Activated CD8-positive, alpha-beta T cell treated with anti-CD3 and anti-CD28 coated beads, Interleukin-2, amount 10 ng/mL, durations not matched to agents 7 days and 5 days (primary cell): ENCODE measurements around the gene C16orf95. TPM values are rescaled to one million over a fixed set of nuclear protein-coding genes. Genes with fewer than 3 reads are reported as not detected.
"Not testable (repeated sequence)": the region's sequence is repeated elsewhere in the genome, so short reads cannot be mapped to it uniquely, and the experiment has no call there.

ENCODE experiments used
- ATAC-seq: fragments of 150-1000 bp; cut with Tn5 transposase; one replicate; pipeline ENCODE4 v1.10.0; 2021; ENCODE audit warnings: moderate library complexity
- CTCF ChIA-PET: fragments of 350-600 bp; sonication (Branson Sonifier 250); formaldehyde crosslinking; loops from one replicate; lab custom pipeline; 2021; ENCODE audit warnings: antibody characterized with exemption; lab: Charles Lee
- POLR2A ChIA-PET: fragments of 350-600 bp; sonication (Branson Sonifier 250); formaldehyde crosslinking; loops from one replicate; lab custom pipeline; 2021; ENCODE audit warnings: antibody characterized with exemption; lab: Charles Lee
- DNase-seq: peaks from one replicate; pipeline ENCODE4 v3.0.0-alpha.2; 2020
- H3K27ac Mint-ChIP-seq: one replicate; pipeline ENCODE4 v1.8.0; 2021; ENCODE audit warnings: mild to moderate bottlenecking, mixed read lengths
- H3K27me3 Mint-ChIP-seq: one replicate; pipeline ENCODE4 v1.8.0; 2021; ENCODE audit warnings: low read depth, mixed read lengths
- H3K36me3 Mint-ChIP-seq: one replicate; pipeline ENCODE4 v1.8.0; 2021; ENCODE audit warnings: low read depth, mixed read lengths
- H3K4me1 Mint-ChIP-seq: one replicate; pipeline ENCODE4 v1.8.0; 2021; ENCODE audit warnings: low read depth, mixed read lengths
- H3K4me3 Mint-ChIP-seq: one replicate; pipeline ENCODE4 v1.8.0; 2021; ENCODE audit warnings: mild to moderate bottlenecking, mixed read lengths
- H3K9me3 Mint-ChIP-seq: one replicate; pipeline ENCODE4 v1.8.0; 2022; ENCODE audit warnings: mixed read lengths; ENCODE audit not compliant: insufficient read depth
- total RNA-seq, 2 experiments: library from RNA; stranded (reverse); gene quantifications; one replicate each; pipeline ENCODE4 v1.2.3, GENCODE V29; 2021

Gene C16orf95
- total RNA-seq, 2 experiments from 2014 or later, result 7.2 to 9.4 TPM

DNA sequence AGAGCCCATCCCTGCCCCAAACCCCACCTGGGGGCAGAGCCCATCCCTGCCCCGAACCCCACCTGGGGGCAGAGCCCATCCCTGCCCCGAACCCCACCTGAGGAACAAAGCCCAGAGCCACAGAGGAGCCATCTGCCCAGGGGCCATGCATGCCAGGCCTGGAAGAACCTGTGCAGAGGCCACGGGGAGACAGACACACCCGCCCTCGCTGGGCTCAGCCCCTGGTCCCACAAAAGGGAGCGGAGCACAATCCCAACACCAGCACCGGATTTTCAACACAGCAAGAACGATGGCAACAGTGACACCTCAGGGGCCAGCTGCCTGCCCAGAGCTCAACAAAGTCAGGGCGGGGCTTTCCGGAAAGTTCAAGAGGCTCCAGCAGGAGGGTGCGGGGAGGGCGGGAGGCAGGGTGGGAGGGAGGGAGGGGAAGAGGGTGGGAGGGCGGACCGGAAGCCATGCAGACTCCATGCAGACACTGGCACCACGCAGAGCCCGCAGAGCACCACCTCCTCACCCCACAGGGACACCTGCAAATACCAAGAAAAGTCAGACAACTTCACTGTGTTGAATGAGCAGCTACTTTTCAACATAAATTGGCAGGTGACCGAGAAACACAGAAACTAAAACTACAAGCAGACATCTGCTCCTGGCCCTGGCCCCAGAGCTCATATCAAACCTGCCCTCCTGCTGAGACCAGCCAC lies 27.9 kb upstream of the C16orf95 start:
- Mint-ChIP-seq H3K4me3 (peak overlapping the region; percentile 62), H3K36me3 (peaks cover 31% of the 10 kb centered on the region), H3K4me1 (peaks cover 23% of the 10 kb centered on the region), H3K9me3 (no peaks in the 10 kb centered on the region), H3K27ac (peak overlapping the region; percentile 96), H3K27me3 (no peaks in the 10 kb centered on the region)
- peak; percentile 81 for ATAC-seq
- ChIA-PET CTCF (interaction anchor here (0.9 to 1.2 kb wide), 2 partner anchors 14 to 49 kb away, joined by 3 read pairs; no protein-coding TSS in a partner anchor), POLR2A (interaction anchor here (0.8 kb wide), 2 partner anchors 13 to 38 kb away, joined by 6 to 7 read pairs; partner anchors contain the start of gene FBXO31)
- DNase-seq, result peak; percentile 76

DNA sequence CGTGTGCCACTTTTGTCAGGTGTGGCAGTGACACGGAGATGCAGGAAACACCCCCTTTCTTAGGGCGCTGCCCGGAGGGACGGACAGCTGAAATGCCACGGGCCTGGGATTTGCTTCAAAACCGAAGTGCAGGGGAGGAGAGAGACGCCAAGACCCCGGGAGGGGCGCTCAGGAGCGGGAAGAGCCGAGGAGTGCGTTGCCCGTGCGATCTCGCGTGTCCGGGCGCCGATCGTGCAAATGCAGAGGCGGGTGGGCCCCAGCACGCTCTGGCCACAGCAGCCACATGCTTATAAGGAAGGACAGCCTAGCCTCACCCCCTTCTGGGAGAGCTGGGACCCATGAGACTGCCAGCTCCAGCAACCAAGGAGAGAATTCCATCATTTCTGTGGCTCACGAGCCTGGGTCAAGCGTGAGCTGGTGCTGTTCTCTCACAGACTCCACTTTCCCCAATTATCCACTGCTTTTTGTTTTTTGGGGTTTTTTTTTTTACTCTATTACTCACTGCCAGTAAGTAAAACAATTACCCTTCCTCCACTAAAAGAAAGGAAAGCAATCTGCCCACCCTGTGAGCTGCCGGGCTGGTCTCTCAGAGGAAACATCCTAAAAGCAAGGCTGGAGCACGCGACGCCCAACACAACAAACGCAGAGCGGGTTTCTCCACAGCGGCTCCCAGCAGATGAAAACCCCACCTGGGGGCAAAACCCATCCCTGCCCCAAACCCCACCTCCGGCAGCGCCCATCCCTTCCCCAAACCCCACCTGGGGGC lies 27.2 kb upstream of the C16orf95 start:
- H3K27me3 Mint-ChIP-seq, result no peaks in the 10 kb centered on the region
- H3K9me3 Mint-ChIP-seq, result no peaks in the 10 kb centered on the region
- H3K36me3 Mint-ChIP-seq, result peaks cover 35% of the 10 kb centered on the region
- POLR2A ChIA-PET, result interaction anchor here (0.8 kb wide), 1 partner anchor 14 kb away, joined by 7 read pairs; no protein-coding TSS in a partner anchor
- H3K4me3 Mint-ChIP-seq, result peak overlapping the region; percentile 49
- H3K4me1 Mint-ChIP-seq, result peaks cover 23% of the 10 kb centered on the region
- DNase-seq, result no peak
- ATAC-seq, result peak; percentile 12
- peak overlapping the region; percentile 66 for H3K27ac Mint-ChIP-seq
- CTCF ChIA-PET, result interaction anchor here (1.1 to 1.2 kb wide), 2 partner anchors 44 to 50 kb away, joined by 3 read pairs; no protein-coding TSS in a partner anchor

DNA sequence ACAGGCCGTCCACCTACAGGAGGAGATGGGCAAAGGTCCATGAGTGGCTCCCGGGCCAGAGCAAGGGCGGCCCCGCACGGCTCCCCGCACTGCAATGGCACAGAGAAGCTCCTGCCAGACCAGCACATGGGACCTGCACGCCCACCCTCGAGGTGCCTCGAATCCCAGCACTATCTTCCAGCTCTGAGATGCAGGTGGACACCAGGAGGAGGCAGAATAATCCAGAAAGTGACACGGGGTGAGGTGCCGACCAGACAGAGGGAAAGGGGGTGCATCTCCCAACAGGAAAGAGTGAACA lies 26.5 kb upstream of the C16orf95 start:
- no peaks in the 10 kb centered on the region for H3K27me3 Mint-ChIP-seq
- ChIA-PET POLR2A (no interaction called here), CTCF (interaction anchor here (1.1 kb wide), 1 partner anchor 45 kb away, joined by 3 read pairs; no protein-coding TSS in a partner anchor)
- H3K36me3 Mint-ChIP-seq, result peaks cover 38% of the 10 kb centered on the region
- no peak overlapping the region for H3K4me3 Mint-ChIP-seq
- peaks cover 25% of the 10 kb centered on the region for H3K4me1 Mint-ChIP-seq
- ATAC-seq, result no peak
- DNase-seq, result no peak
- no peaks in the 10 kb centered on the region for H3K9me3 Mint-ChIP-seq
- no peak overlapping the region for H3K27ac Mint-ChIP-seq

DNA sequence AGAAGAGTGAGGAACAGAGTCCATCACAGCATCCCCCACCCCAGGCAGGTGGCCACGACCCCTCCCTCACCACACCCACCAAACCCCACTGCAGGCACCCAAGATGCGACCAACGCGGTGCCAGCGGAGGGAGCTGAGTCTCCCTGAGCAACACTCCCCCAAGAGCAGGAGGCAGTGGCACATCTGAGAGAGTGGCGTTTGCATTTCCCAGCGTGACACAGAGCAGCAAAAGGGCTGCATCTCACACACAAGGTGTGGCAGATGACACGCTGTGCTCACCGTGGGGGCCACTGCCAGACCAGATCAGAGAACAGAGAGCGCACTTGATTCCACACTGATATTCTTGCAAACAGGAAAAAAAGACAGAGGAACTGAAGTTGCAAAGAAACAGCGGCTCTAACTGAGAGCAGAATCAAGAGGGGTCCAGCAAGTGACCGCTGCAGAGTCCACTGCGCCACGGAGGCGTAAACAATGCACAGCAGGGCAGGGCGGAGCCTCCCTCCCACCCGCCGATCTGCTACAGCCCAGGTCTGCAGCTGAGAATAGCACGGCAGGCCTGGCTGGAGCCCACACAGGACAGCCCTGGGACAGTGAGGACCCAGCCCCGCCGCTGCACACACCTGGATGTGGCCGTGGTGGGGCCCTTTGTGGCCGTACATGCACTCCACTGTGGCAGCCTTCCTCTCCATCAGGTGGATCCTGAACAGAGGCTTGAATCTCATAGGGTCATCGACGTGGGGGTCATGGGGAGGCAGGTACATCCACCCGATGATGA lies 26.0 kb upstream of the C16orf95 start:
- Mint-ChIP-seq H3K27ac (no peak overlapping the region), H3K9me3 (no peaks in the 10 kb centered on the region), H3K4me1 (peaks cover 25% of the 10 kb centered on the region), H3K36me3 (peaks cover 37% of the 10 kb centered on the region), H3K27me3 (no peaks in the 10 kb centered on the region), H3K4me3 (no peak overlapping the region)
- ChIA-PET POLR2A (no interaction called here), CTCF (interaction anchor here (1.1 kb wide), 1 partner anchor 45 kb away, joined by 3 read pairs; no protein-coding TSS in a partner anchor)
- no peak for DNase-seq
- ATAC-seq, result no peak

DNA sequence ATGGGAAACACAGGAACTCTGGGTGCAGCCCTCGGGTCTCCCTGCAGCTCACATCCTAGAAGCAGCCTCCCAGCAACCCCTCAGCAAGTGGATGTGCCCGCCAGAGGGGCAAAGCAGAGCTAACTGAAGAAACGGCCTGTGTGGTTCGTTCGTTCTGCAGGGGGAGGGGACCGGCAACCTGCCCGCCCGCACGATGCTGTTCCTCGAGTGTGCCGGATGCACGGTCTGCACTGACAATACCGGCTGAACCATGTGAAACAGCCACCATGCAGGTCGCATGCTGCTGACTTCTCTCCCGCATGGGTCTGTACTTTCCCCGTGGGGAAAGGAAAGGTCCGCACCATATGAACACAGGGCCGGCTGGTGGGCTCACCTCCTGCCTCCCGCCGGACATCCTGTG lies 25.3 kb upstream of the C16orf95 start:
- Mint-ChIP-seq H3K36me3 (peaks cover 38% of the 10 kb centered on the region), H3K27me3 (no peaks in the 10 kb centered on the region), H3K4me3 (no peak overlapping the region), H3K27ac (no peak overlapping the region), H3K4me1 (peaks cover 30% of the 10 kb centered on the region), H3K9me3 (no peaks in the 10 kb centered on the region)
- DNase-seq, result no peak
- ChIA-PET CTCF (no interaction called here), POLR2A (no interaction called here)
- ATAC-seq, result no peak

DNA sequence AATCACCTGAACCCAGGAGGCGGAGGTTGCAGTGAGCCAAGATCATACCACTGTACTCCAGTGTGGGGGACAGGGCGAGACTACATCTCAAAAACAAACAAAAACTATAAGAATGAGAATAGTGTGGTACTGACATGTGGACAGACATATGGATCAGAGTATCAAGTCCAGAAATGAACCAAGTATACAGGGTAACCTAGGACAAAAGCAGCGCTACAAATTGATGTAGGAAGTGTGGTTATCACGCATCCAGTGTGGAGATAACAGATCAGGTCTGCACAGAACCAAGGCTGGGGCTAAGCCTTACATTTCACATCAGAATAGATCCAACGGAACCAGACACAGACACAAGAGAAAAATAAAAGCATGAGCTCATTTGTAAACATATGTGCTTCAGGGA lies 23.0 kb upstream of the C16orf95 start:
- no peak overlapping the region for H3K27ac Mint-ChIP-seq
- H3K4me3 Mint-ChIP-seq, result no peak overlapping the region
- peaks cover 38% of the 10 kb centered on the region for H3K4me1 Mint-ChIP-seq
- CTCF ChIA-PET, result interaction anchor here (1.1 kb wide), 1 partner anchor 16 kb away, joined by 3 read pairs; no protein-coding TSS in a partner anchor
- ATAC-seq (no peak), DNase-seq (no peak)
- no peaks in the 10 kb centered on the region for H3K27me3 Mint-ChIP-seq
- no peaks in the 10 kb centered on the region for H3K9me3 Mint-ChIP-seq
- peaks cover 40% of the 10 kb centered on the region for H3K36me3 Mint-ChIP-seq
- POLR2A ChIA-PET, result interaction anchor here (1.3 kb wide), 1 partner anchor 22 kb away, joined by 3 read pairs; no protein-coding TSS in a partner anchor

DNA sequence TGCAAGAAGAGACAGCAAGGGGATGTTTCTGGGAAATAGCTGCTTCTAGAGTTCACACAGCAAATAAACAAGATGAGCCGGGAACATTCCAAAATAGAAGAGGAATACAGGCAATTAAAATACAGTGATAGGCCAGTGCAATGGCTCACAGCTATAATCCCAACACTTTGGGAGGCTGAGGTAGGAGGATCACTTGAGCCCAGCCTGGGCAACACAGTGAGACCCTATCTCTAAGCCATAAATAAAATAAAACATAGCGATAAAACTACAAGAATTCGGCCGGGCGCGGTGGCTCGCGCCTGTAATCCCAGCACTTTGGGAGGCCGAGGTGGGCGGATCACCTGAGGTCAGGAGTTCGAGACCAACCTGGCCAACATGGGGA lies 22.5 kb upstream of the C16orf95 start:
- H3K9me3 Mint-ChIP-seq, CTCF ChIA-PET, POLR2A ChIA-PET, H3K27me3 Mint-ChIP-seq, DNase-seq, H3K4me3 Mint-ChIP-seq, H3K27ac Mint-ChIP-seq, ATAC-seq: not testable (repeated sequence)
- Mint-ChIP-seq H3K36me3 (peaks cover 42% of the 10 kb centered on the region), H3K4me1 (peaks cover 36% of the 10 kb centered on the region)

DNA sequence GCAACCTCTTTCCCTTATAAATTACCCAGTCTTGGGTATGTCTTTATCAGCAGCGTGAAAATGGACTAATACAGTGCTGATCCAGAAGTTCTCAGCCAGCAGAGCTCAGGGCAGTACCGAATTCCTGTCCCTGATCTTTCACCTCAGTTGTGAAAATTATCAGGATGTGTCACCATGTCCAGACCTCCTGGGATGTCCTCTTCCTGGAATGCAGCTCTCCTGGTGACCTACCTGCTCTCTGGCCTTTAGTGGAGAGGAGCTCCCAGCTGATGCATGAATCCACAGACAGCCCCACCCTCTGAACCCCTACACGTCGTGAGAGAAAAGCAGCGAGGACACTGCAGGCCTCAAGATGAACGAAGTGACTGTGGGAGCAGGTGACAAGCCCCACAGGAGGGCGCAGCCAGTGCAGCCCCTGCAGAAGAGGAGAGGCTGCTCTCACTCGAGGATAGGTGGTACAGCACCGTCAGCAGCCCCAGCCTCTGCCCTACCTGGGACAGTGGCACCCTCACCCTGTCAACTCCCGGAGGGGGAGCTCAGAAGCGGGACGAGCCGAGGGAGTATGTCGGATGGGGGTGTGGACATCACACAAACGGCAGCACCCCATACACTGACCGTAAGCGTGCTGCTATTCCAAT lies 22.0 kb upstream of the C16orf95 start:
- peaks cover 36% of the 10 kb centered on the region for H3K4me1 Mint-ChIP-seq
- no peak for ATAC-seq

DNA sequence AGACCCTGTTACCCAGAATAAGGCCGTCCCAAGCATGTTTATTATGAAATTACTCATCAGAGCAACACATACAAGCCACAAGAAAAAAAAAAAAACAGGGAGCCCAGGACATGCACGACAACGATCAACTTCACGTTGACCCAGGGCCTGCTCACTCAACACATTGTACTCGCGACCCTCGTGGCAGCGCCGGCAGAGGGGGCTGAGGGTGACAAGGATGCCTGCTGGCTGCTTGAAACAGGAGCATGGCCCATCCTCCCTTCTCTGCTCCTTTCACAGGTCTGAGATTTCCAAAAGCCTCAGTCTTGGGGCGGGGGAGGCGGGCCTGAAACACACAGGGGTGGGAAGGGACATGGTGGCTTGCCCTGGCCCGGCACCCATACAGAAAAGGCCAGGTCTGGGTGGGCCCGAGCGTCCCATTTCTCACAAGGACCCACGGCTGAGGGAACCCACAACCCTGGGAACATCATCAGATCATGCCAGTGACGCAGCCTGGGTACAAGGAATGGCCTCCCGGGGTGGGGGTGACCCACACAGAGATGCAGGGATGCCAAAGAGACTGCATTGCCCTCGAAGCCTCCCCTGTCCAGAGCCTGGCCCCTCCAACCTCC lies 21.1 kb upstream of the C16orf95 start:
- ATAC-seq (no peak), DNase-seq (no peak)
- no peak overlapping the region for H3K27ac Mint-ChIP-seq
- H3K27me3 Mint-ChIP-seq, result no peaks in the 10 kb centered on the region
- H3K9me3 Mint-ChIP-seq, result no peaks in the 10 kb centered on the region
- H3K4me1 Mint-ChIP-seq, result peaks cover 28% of the 10 kb centered on the region
- ChIA-PET POLR2A (interaction anchor here (1.0 kb wide), 1 partner anchor 21 kb away, joined by 3 read pairs; the partner anchor contains the start of gene C16orf95), CTCF (no interaction called here)
- peaks cover 43% of the 10 kb centered on the region for H3K36me3 Mint-ChIP-seq
- H3K4me3 Mint-ChIP-seq, result no peak overlapping the region

More for the DNA sequence above, 22.0 kb upstream of the C16orf95 start:
- Mint-ChIP-seq H3K9me3 (no peaks in the 10 kb centered on the region), H3K36me3 (peaks cover 44% of the 10 kb centered on the region), H3K27me3 (no peaks in the 10 kb centered on the region), H3K27ac (no peak overlapping the region), H3K4me3 (no peak overlapping the region)
- ChIA-PET POLR2A (interaction anchor here (1.0 kb wide), 1 partner anchor 22 kb away, joined by 3 read pairs; the partner anchor contains the start of gene C16orf95), CTCF (no interaction called here)
- no peak for DNase-seq

DNA sequence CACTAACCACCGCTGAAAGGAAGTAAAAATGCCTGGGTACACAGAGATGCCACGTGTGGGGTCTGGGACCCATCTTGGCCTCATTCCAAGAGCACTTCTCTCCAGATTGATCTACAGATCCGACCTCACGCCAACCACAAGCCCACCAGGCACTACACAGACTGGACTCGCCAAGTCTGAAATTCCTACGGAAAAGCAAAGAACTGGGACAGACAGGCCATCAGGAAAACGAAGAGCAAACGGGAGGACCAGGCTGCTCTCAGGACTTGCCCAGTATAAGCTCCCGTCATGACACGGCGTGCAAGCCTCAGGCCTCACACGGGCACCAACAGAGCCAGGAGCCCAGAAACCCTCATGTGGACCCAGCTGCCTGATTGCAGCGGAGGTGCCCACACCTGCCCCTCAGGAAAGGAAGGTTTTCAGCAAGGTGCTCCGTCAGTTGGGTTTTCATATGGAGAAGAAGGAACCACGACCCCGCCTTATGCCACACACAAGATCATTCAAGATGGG lies 20.1 kb upstream of the C16orf95 start:
- Mint-ChIP-seq H3K36me3 (peaks cover 38% of the 10 kb centered on the region), H3K9me3 (no peaks in the 10 kb centered on the region), H3K4me1 (peaks cover 29% of the 10 kb centered on the region), H3K27me3 (no peaks in the 10 kb centered on the region), H3K4me3 (no peak overlapping the region), H3K27ac (peak overlapping the region; percentile 56)
- no peak for DNase-seq
- CTCF ChIA-PET, result no interaction called here
- no peak for ATAC-seq
- POLR2A ChIA-PET, result interaction anchor here (1.3 kb wide), 1 partner anchor 20 kb away, joined by 3 read pairs; the partner anchor contains the start of gene C16orf95
